Measurements from ENCODE around the gene TMEM238. TPM values are rescaled to one million over a fixed set of nuclear protein-coding genes. Genes with fewer than 3 reads are reported as not detected.

TMEM238 gene
- total and polyA plus RNA-seq, 10 of the 15 experiments (the other 5 are each of a cell fraction or from before 2014, with no cell fraction given), result 0.05 to 16.9 (median 0.58) TPM; not detected in 1

- TF ChIP-seq HSF1 (IDR thresholded peaks at IDR 0.05; ENCODE audit: low read depth, low read length) (0 out of 2 replicates have a peak, but pooled peaks have one; percentile 45), GABPA (IDR thresholded peaks at IDR 0.05; ENCODE audit: low read depth) (peak; percentile 89), MYB (IDR thresholded peaks at IDR 0.05; ENCODE audit: borderline replicate concordance, low read depth, low read length) (no peak), PAX8 (IDR thresholded peaks at IDR 0.05) (no peak)
Observed at GRCh38 chr19:55385724-55386492, 1.8 kb upstream of the TMEM238 start, which contains the start of gene RPL28 (continued).

- Histone ChIP-seq H3K4me1 (ENCODE audit: control insufficient read depth, insufficient read depth, low read length) (peaks cover 28% of the 10 kb centered on the region), H3K27ac (ENCODE audit: control insufficient read depth, insufficient read depth) (peak overlapping the region; percentile 89), H4K20me1 (ENCODE audit: control insufficient read depth, insufficient read depth) (peaks cover 11% of the 10 kb centered on the region), H3K4me2 (ENCODE audit: control insufficient read depth, insufficient read depth) (peak overlapping the region; percentile 74), H3K36me3 (ENCODE audit: control insufficient read depth in 2 of 2, insufficient read depth in 2 of 2, low read length in 1 of 2) (peaks cover 16 to 23% of the 10 kb centered on the region in 2 experiments; a peak in 3 of 4 replicates), H3K79me2 (ENCODE audit: control insufficient read depth, insufficient read depth, low read length) (peaks cover 39% of the 10 kb centered on the region), H3K27me3 (replicated peaks in 1 of 2; ENCODE audit: control insufficient read depth in 2 of 2, insufficient read depth in 2 of 2, low read length in 1 of 2) (no peaks in the 10 kb centered on the region), H2AFZ (ENCODE audit: control insufficient read depth, low read depth, low read length) (peak overlapping the region; percentile 94), H3K9me3 (replicated peaks; ENCODE audit: control insufficient read depth, insufficient read depth, low read length) (no peaks in the 10 kb centered on the region), H3K9ac (ENCODE audit: control insufficient read depth, insufficient read depth, low read length) (peak overlapping the region; percentile 77), H3K4me3 (peak overlapping the region; percentile 64)
- BruUV-seq (replicated peaks), result TSS peak; percentile 80
- ChIA-PET SMC1A (ENCODE audit: uncharacterized antibody, unreplicated experiment) (interaction anchor here (1.0 to 3.1 kb wide), 5 partner anchors 21 to 244 kb away, joined by 3 to 22 read pairs (median 3); partner anchors contain the start of gene KMT5C), CTCF (interaction anchor here (0.6 to 3.4 kb wide), 12 partner anchors 12 to 264 kb away, joined by 3 to 49 read pairs (median 4); partner anchors contain the start of genes HSPBP1, KMT5C, PPP6R1 and ZNF865), POLR2A (interaction anchor here (0.5 to 3.1 kb wide), 14 partner anchors 15 to 269 kb away, joined by 3 to 26 read pairs (median 5); partner anchors contain the start of genes FIZ1, HSPBP1, KMT5C and PPP6R1), RAD21 (ENCODE audit: unreplicated experiment) (interaction anchor here (1.5 to 3.1 kb wide), 10 partner anchors 19 to 214 kb away, joined by 4 to 28 read pairs (median 6); partner anchors contain the start of genes FIZ1, KMT5C, PPP6R1 and UBE2S)
- FAIRE-seq (peak; percentile 98), ATAC-seq (peak; percentile 88), DNase-seq (ENCODE audit: low read depth, low spot score) (peak; percentile 88)
- under 1% methylated on average over 34 of the region's 34 CpGs for WGBS (ENCODE audit: insufficient coverage, insufficient replicate concordance, low lambda C conversion rate, missing lambda C conversion rate)
- intact Hi-C loops (cut with micrococcal nuclease; ENCODE audit: unreplicated experiment), result loop anchor here (5.0 to 10.0 kb wide), 3 partner anchors 83 to 770 kb away; partner anchors contain the start of gene PPP6R1
- in situ Hi-C loops (cut with MboI), result no loop called here
- TF ChIP-seq ETV6 (conservative IDR thresholded peaks at IDR 0.05 in 1 of 2, IDR thresholded peaks at IDR 0.05 in 1 of 2; ENCODE audit: borderline replicate concordance in 1 of 2, low read depth in 1 of 2) (0 out of 4 replicates have a peak, but pooled peaks of 1 of the 2 experiments have one; percentile 0), HCFC1 (IDR thresholded peaks at IDR 0.05; ENCODE audit: low read length) (no peak), MXI1 (IDR thresholded peaks at IDR 0.05; ENCODE audit: low read depth, low read length) (peak; percentile 21), NKRF (conservative IDR thresholded peaks at IDR 0.05) (no peak), TARDBP (IDR thresholded peaks at IDR 0.05; ENCODE audit: borderline replicate concordance) (no peak), MEF2B (IDR thresholded peaks at IDR 0.05; ENCODE audit: partially characterized antibody, poor library complexity, severe bottlenecking) (peak; percentile 42), YY1 (IDR thresholded peaks at IDR 0.05; ENCODE audit: low read depth, low read length) (no peak), RUNX3 (IDR thresholded peaks at IDR 0.05; ENCODE audit: low read length) (peak; percentile 53; the same call in 1 of the 2 replicates), MLLT1 (IDR thresholded peaks at IDR 0.05) (no peak)
Observed at GRCh38 chr19:55384920-55385723, 1.0 kb upstream of the TMEM238 start.
